HepG2 (cell line): ENCODE data around the gene SPI1. TPM values are rescaled to one million over a fixed set of nuclear protein-coding genes. Genes with fewer than 3 reads are reported as not detected.
A peak's percentile ranks its signal among the peaks of the same experiment; 100 is the strongest.

Source experiments
- FOXJ3 ChIP-seq: sonication (generic); formaldehyde crosslinking; IDR thresholded peaks from 2 replicates; pipeline ENCODE4 v1.4.0; 2020; ENCODE audit warnings: missing genetic modification reagents, mild to moderate bottlenecking, borderline replicate concordance
- HNF1B ChIP-seq: sonication (generic); formaldehyde crosslinking; IDR thresholded peaks from 2 replicates; pipeline ENCODE4 v1.5.1; 2020; ENCODE audit warnings: mild to moderate bottlenecking, moderate library complexity, missing genetic modification reagents
- IKZF5 ChIP-seq: IDR thresholded peaks from 2 replicates; pipeline ENCODE4 v1.6.1; 2018; ENCODE audit warnings: missing genetic modification reagents, mild to moderate bottlenecking, missing compliant biosample characterization
- ISX ChIP-seq: sonication (generic); formaldehyde crosslinking; conservative IDR thresholded peaks from 2 replicates; pipeline ENCODE4 v1.5.0; 2020; ENCODE audit warnings: missing genetic modification reagents
- KMT2A ChIP-seq: sonication (generic); formaldehyde crosslinking; IDR thresholded peaks from 2 replicates; pipeline ENCODE4 v1.4.0; 2020; ENCODE audit warnings: missing genetic modification reagents
- MEIS1 ChIP-seq: sonication (generic); formaldehyde crosslinking; IDR thresholded peaks from 2 replicates; pipeline ENCODE4 v1.9.0; 2021; ENCODE audit warnings: mild to moderate bottlenecking, missing genetic modification reagents, moderate library complexity, borderline replicate concordance
- ONECUT2 ChIP-seq: sonication (generic); formaldehyde crosslinking; IDR thresholded peaks from 2 replicates; pipeline ENCODE4 v1.4.0; 2020; ENCODE audit warnings: missing genetic modification reagents
- POLR2AphosphoS5 ChIP-seq: IDR thresholded peaks from 2 replicates; pipeline ENCODE4 v1.6.1; 2012; ENCODE audit warnings: low read depth, low read length
- PRDM15 ChIP-seq: sonication (generic); formaldehyde crosslinking; IDR thresholded peaks from 2 replicates; pipeline ENCODE4 v1.4.0; 2020; ENCODE audit warnings: missing genetic modification reagents
- SKIL ChIP-seq: sonication (generic); formaldehyde crosslinking; IDR thresholded peaks from 2 replicates; pipeline ENCODE4 v1.8.0; 2022; ENCODE audit warnings: missing genetic modification reagents, mild to moderate bottlenecking, moderate library complexity, borderline replicate concordance
- TBX3 ChIP-seq: fragments of 450-650 bp; IDR thresholded peaks from 2 replicates; pipeline ENCODE4 v1.6.1; 2017; ENCODE audit warnings: antibody characterized with exemption, mild to moderate bottlenecking, inconsistent platforms, borderline replicate concordance
- YY1 ChIP-seq: IDR thresholded peaks from 2 replicates; pipeline ENCODE4 v1.6.1; 2011; ENCODE audit warnings: low read length, low read depth, moderate library complexity, mild to moderate bottlenecking; ENCODE audit not compliant: insufficient read depth, insufficient replicate concordance
- ZBTB3 ChIP-seq: sonication (generic); formaldehyde crosslinking; IDR thresholded peaks from 2 replicates; pipeline ENCODE4 v1.4.0; 2020; ENCODE audit warnings: low read depth, mild to moderate bottlenecking, moderate library complexity, missing genetic modification reagents, borderline replicate concordance
- ZFX ChIP-seq: sonication (generic); formaldehyde crosslinking; IDR thresholded peaks from 2 replicates; pipeline ENCODE4 v1.4.0; 2020; ENCODE audit warnings: mild to moderate bottlenecking, low read depth, missing genetic modification reagents, moderate library complexity
- ZKSCAN8 ChIP-seq: IDR thresholded peaks from 2 replicates; pipeline ENCODE4 v1.6.1; 2016; ENCODE audit warnings: borderline replicate concordance, missing genetic modification reagents, missing compliant biosample characterization
- ZNF225 ChIP-seq: sonication (generic); formaldehyde crosslinking; IDR thresholded peaks from 2 replicates; pipeline ENCODE4 v1.4.0; 2020; ENCODE audit warnings: mild to moderate bottlenecking, missing genetic modification reagents
- ZNF256 ChIP-seq: sonication (generic); formaldehyde crosslinking; conservative IDR thresholded peaks from 2 replicates; pipeline ENCODE4 v1.4.0; 2020; ENCODE audit warnings: missing genetic modification reagents
- ZNF629 ChIP-seq: sonication (generic); formaldehyde crosslinking; conservative IDR thresholded peaks from 2 replicates; pipeline ENCODE4 v1.5.0; 2020; ENCODE audit warnings: missing genetic modification reagents
- ZNF788 ChIP-seq: sonication (generic); formaldehyde crosslinking; IDR thresholded peaks from 2 replicates; pipeline ENCODE4 v1.5.0; 2020; ENCODE audit warnings: mild to moderate bottlenecking, missing genetic modification reagents, borderline replicate concordance
- polyA plus RNA-seq, 8 experiments: library from polyadenylated mRNA; depleted of rRNA in 3 of 8; stranded (reverse) in 7 of 8; unstranded in 1 of 8; fragments of >200 nt; fragmentation: Illumina TruSeq in 4 of 8; extraction: Trizol in 4 of 8; gene quantifications; 2 replicates each; pipeline versions ENCODE4 v1.2.1 to v1.2.3, GENCODE V29; 2011 to 2016; ENCODE audit warnings: low read depth in 4 of 8, missing spikeins in 1 of 8, mixed read lengths in 1 of 8; ENCODE audit not compliant: insufficient read depth in 1 of 8
- total RNA-seq, 5 experiments: library from RNA; depleted of rRNA; stranded (reverse); fragments of >200 nt; fragmentation: Illumina TruSeq; extraction: Trizol; gene quantifications; 2 replicates each; pipeline ENCODE4 v1.2.3, GENCODE V29; 2016; ENCODE audit warnings: low read depth in 1 of 5

SPI1 gene
- total and polyA plus RNA-seq, 2 of the 13 experiments (the other 11 are each of a cell fraction or from before 2014, with no cell fraction given) = not detected

- no peak for TF ChIP-seq PRDM15
- peak; percentile 94 for TF ChIP-seq YY1
- no peak for TF ChIP-seq TBX3
- TF ChIP-seq ZFX (CRISPR knock-in tag) = peak; percentile 34
- peak; percentile 61; the same call in 1 of the 2 replicates for TF ChIP-seq KMT2A
- TF ChIP-seq ZKSCAN8 = no peak
- TF ChIP-seq SKIL (CRISPR knock-in tag) = no peak
- peak; percentile 59; the same call in 1 of the 2 replicates for TF ChIP-seq MEIS1 (CRISPR knock-in tag)
- TF ChIP-seq POLR2AphosphoS5 = peak; percentile 76
- TF ChIP-seq ISX (CRISPR knock-in tag) = 0 out of 2 replicates have a peak, but pooled peaks have one; percentile 49
- peak; percentile 78 for TF ChIP-seq HNF1B (CRISPR knock-in tag)
- TF ChIP-seq ZNF788 (CRISPR knock-in tag) = no peak; the same call in 1 of the 2 replicates
- 0 out of 2 replicates have a peak, but pooled peaks have one; percentile 55 for TF ChIP-seq ZNF256 (CRISPR knock-in tag)
- TF ChIP-seq ZNF629 = 0 out of 2 replicates have a peak, but pooled peaks have one; percentile 7
- TF ChIP-seq ONECUT2 (CRISPR knock-in tag) = peak; percentile 39; the same call in 1 of the 2 replicates
- peak; percentile 32; the same call in 1 of the 2 replicates for TF ChIP-seq FOXJ3 (CRISPR knock-in tag)
- 0 out of 2 replicates have a peak, but pooled peaks have one; percentile 72 for TF ChIP-seq ZNF225 (CRISPR knock-in tag)
- no peak for TF ChIP-seq IKZF5 (CRISPR knock-in tag)
- no peak; the same call in 1 of the 2 replicates for TF ChIP-seq ZBTB3 (CRISPR knock-in tag)
Observed at GRCh38 chr11:47426062-47426956, 48.0 kb upstream of the SPI1 start, which contains the start of gene PSMC3 (continued).
